ENCODE data around the gene HRH3. TPM values are rescaled to one million over a fixed set of nuclear protein-coding genes. Genes with fewer than 3 reads are reported as not detected.

HRH3 gene
- total RNA-seq, 4 donors from 2014 or later: not detected

DNA sequence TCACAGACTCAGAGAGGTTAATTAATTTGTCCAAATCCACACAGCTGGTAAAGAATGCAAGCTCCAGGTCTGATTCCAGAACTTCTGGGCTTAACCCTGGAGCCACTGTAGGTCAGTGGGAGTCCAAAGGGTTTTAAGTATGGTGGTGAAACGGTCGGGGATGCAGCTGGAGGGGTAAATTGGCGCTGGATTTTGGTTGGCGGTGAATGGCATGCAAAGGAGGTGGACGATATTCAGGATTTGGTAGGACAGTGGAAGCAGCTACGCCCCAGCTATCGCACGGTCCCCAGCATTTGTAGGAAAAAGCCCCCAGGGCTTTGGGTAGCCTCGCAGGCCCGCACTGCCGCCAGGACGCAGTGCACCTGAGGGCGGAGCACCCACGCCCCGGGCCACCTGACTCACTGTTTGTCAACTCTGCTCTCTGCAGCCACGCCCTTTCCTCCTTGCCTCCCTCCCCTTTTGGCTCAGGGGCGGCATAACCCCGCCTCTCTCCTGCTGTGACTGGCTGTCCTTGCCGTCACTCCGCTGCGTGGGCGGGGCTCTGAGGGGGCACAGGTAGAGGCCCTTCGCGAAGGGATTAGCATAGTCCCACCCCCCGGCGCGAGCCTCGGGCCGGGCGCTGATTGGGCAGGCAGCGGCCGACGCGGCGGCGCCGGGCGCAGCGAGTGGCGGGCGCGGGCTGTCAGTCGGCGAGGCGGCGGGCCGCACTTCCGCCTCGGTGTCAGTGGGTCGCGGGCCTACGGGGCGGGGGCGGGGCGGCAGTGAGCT, 17.9 kb upstream of the HRH3 start, which contains the start of gene OSBPL2:
Gene OSBPL2, plus strand, starts transcription at position 721 of the 768 bp plus-strand sequence. CDS start 17,664 bp downstream, outside the sequence.
- TF ChIP-seq, protein P1, sequence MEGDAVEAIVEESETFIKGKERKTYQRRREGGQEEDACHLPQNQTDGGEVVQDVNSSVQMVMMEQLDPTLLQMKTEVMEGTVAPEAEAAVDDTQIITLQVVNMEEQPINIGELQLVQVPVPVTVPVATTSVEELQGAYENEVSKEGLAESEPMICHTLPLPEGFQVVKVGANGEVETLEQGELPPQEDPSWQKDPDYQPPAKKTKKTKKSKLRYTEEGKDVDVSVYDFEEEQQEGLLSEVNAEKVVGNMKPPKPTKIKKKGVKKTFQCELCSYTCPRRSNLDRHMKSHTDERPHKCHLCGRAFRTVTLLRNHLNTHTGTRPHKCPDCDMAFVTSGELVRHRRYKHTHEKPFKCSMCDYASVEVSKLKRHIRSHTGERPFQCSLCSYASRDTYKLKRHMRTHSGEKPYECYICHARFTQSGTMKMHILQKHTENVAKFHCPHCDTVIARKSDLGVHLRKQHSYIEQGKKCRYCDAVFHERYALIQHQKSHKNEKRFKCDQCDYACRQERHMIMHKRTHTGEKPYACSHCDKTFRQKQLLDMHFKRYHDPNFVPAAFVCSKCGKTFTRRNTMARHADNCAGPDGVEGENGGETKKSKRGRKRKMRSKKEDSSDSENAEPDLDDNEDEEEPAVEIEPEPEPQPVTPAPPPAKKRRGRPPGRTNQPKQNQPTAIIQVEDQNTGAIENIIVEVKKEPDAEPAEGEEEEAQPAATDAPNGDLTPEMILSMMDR (IDR thresholded peaks at IDR 0.05; ENCODE audit: low read depth): no peak

GRCh38 chr20:62237514-62237800, 17.4 kb upstream of the HRH3 start:
- TF ChIP-seq, protein P1 (IDR thresholded peaks at IDR 0.05; ENCODE audit: low read depth): no peak

DNA sequence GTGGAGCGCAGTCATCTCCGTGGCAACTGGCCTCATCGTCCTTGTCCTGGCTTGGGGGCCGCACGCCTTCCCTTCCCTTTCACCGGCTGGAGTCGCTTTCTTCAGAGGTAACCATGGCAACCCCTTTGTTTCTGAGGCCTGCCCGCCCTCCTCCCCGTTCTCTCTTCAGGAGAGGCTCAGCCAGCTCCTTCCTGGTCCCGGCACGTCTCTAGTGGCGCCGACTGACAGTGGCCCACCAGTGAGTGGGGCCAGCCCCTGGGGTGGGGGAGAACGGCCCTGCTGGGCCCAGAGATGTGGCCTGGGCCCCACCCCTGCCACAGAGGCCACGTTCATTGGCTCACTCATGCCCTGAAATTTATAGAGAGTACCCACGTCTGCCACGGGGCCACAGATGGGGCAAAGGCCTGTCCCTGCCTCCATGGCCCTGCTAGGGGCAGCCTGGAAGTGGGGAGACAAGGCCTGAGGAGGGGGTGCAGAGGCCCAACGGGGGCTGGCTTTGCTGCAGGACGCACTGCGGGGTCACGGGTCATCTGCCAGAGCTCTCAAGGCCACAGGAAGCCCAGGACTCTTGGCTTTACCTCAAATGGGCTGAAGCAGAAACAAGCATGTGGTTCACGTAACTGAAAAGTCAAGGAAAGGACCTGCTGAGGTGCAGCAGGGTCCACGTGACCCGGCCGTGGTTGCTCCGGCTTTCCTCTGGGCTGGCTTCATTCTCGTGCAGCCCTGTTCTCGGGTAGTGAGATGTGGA, 16.9 kb upstream of the HRH3 start:
- TF ChIP-seq, protein P1 (IDR thresholded peaks at IDR 0.05; ENCODE audit: low read depth): no peak

DNA sequence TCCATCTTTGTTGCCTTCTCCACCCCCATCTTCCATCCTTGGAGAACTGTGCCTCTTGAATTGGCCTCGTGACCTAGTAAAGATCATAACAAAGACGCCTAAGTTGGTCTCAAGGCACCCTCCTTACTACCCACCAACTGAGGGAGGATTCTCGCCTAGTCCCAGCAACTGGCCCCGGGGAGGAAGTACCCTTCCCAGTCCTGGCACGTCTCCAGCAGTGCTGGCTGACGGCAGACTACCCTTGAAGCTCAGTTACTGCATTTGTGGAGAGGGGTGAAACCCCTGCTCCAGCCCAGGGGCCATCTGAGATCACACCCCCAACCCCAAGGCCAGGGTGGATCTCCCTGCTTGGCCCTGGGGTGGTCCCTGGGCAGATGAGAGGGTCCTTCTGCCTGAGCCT, 16.1 kb upstream of the HRH3 start:
- TF ChIP-seq, protein P1 (IDR thresholded peaks at IDR 0.05; ENCODE audit: low read depth): no peak

DNA sequence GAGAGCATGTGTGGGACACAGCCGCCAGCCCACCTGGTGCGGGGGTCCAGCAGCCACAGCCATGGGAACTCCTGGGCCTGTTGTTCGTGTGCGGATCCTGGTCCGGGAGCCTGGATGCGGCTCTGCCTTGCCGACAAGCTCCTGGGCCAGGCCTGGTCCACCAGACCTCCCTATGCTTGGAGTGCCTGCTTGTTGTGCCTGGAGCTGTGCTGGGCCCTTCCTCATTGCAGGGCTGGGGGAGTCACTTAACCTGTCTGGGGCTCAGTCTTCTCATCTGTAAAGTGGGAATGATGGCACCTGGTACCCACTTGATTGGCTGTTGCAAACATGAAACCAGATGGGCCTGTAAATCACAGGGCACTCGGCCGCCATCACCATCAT, 15.7 kb upstream of the HRH3 start:
- TF ChIP-seq, protein P1 (IDR thresholded peaks at IDR 0.05; ENCODE audit: low read depth): no peak

DNA sequence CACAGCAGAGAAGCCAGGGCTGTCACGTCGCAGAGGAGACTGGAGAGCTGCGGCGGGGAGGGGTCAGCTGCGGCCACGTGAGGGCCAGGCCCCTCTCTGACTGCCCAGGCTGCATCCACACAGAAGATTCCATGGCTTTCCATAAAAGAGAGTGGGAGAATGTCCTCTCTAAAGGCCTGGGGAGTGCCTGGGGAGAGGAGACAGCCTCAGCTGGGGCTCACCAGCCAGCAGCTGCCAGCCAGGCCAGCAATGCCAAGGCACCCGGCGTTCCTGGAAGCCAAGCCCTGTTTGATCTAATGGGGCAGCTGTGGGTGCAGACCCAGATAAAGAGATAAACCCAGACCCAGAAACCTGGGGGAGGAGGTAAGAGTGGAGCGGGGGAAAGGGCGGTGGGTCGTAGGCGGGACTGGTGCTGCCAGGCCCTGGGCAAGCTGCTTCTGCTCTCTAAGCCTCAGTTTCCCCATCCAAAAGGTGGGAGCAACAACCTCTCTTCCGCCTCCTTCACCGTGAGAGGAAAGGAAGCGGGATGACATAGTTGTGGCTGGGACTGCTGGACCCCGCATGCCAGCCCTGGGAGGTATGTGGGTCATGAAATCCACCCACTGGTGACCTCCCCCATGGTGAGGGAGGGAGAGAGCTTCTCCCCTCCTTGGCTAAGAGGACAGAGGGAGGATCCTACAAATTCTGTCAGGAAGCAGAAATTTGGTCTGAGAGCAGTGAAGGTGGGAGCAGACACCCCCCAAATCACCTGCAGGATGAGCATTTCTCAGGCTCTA, 15.1 kb upstream of the HRH3 start:
- TF ChIP-seq, protein P1 (IDR thresholded peaks at IDR 0.05; ENCODE audit: low read depth): no peak

DNA sequence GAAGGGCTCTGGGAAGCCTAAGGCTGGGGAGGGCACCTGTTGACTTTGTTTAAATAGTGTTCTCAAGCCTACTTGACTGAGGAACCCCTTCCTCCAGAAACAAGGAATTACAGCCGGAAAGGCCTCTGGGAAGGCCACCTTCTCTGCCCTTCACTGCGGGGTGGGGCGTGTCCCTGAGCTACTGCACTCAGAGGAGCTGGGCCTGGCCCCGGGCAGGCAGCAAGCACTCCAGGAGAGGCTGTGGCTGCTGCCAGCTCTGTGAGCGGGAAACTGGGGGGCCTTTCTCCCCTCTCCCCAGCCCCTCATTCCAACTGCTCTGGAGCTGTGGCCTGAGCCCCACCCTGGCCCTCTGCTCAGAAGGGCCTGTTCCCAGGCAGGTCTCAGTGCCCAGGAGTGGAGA, 14.3 kb upstream of the HRH3 start:
- TF ChIP-seq, protein P1 (IDR thresholded peaks at IDR 0.05; ENCODE audit: low read depth): no peak

All from subcutaneous adipose tissue (tissue), 4 donors.